Measurements from ENCODE around the gene DGKD. TPM values are rescaled to one million over a fixed set of nuclear protein-coding genes. Genes with fewer than 3 reads are reported as not detected.
A peak's percentile ranks its signal among the peaks of the same experiment; 100 is the strongest.

The DGKD gene
- total and polyA plus RNA-seq, 10 of the 15 experiments (the other 5 are each of a cell fraction or from before 2014, with no cell fraction given): 2.7 to 81.9 (median 27.0) TPM

DNA sequence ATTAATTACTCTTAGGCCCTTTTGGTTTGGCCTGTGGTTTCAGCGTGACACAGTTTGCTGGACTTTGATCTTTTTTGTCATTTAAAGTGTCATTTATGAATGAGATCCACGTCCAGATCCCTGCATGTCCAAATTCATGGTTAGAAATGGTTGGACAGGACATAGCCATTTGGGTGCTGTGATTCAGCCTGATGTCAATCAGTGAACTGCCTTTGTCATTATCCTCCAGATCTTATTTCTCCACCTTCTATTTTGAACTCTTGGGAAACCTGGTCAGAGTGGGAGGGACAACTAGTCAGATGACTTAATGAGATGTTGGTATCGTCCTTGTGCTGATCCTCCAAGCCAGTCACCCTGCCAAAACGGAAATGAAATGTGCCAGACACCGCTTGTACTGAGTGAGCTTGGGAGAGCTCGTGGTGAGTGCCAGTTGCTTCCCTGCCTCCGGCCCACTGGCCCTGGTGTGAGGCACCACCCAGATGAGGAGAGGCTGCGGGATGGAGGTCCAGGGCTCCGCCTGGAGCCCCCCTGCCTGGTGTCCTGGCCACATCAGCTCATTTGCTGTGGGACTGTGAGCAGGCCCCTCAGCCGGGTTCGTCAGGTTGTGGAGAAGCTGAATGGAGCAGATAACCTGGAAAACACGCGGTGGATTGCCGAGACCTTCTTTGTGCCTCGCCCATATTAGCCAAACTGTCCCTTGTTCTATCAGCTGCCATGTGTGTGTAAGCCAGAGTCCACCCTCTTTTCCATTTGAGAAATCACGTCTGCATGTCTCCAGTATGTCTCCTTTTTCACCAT, 70.1 kb downstream of the DGKD start (continued):
- TF ChIP-seq, protein P1, sequence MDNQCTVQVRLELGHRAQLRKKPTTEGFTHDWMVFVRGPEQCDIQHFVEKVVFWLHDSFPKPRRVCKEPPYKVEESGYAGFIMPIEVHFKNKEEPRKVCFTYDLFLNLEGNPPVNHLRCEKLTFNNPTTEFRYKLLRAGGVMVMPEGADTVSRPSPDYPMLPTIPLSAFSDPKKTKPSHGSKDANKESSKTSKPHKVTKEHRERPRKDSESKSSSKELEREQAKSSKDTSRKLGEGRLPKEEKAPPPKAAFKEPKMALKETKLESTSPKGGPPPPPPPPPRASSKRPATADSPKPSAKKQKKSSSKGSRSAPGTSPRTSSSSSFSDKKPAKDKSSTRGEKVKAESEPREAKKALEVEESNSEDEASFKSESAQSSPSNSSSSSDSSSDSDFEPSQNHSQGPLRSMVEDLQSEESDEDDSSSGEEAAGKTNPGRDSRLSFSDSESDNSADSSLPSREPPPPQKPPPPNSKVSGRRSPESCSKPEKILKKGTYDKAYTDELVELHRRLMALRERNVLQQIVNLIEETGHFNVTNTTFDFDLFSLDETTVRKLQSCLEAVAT (IDR thresholded peaks at IDR 0.05): no peak
- TF ChIP-seq RBBP5 (conservative IDR thresholded peaks at IDR 0.05) (no peak), EZH2 (IDR thresholded peaks at IDR 0.05; ENCODE audit: borderline replicate concordance, control insufficient read depth, low read depth, low read length) (no peak), MYC (IDR thresholded peaks at IDR 0.05; ENCODE audit: insufficient read depth, insufficient read length, insufficient replicate concordance, low read length, severe bottlenecking) (no peak), FOXM1 (IDR thresholded peaks at IDR 0.05; ENCODE audit: low read depth, low read length) (no peak), RAD51 (IDR thresholded peaks at IDR 0.05) (no peak), STAT3 (IDR thresholded peaks at IDR 0.05; ENCODE audit: low read depth, low read length) (no peak), NR2F1 (conservative IDR thresholded peaks at IDR 0.05) (peak; percentile 53), KDM1A (IDR thresholded peaks at IDR 0.05; ENCODE audit: borderline replicate concordance) (no peak), FOS (IDR thresholded peaks at IDR 0.05; ENCODE audit: borderline replicate concordance, extremely low read depth, insufficient read length) (no peak), TCF12 (IDR thresholded peaks at IDR 0.05; ENCODE audit: low read depth, low read length) (no peak), MTA2 (IDR thresholded peaks at IDR 0.05; ENCODE audit: low read depth) (no peak; the same call in 1 of the 2 replicates)
